AG10803 (cell line): ENCODE measurements around the gene TMEM131L.

Experiments
- DNase-seq: peaks from one replicate; pipeline ENCODE4 v3.0.0; 2010; ENCODE audit warnings: low read depth
- H3K4me3 ChIP-seq: 2 replicates; pipeline ENCODE4 v1.5.1; 2011; ENCODE audit warnings: mild to moderate bottlenecking, low read length, control low read depth
- CTCF ChIP-seq: conservative IDR thresholded peaks from 2 replicates; pipeline ENCODE4 v1.5.1; 2011; ENCODE audit warnings: mild to moderate bottlenecking, low read length, control low read depth, inconsistent platforms

The TMEM131L gene

GRCh38 chr4:153433754-153434105 lies 32.4 kb upstream of the TMEM131L start:
- no peak overlapping the region for H3K4me3 ChIP-seq
- no peak for TF ChIP-seq CTCF
- no peak for DNase-seq

- H3K4me3 ChIP-seq = no peak overlapping the region
- DNase-seq = no peak
Observed at GRCh38 chr4:153434190-153434589, 32.0 kb upstream of the TMEM131L start.

GRCh38 chr4:153438916-153439756 lies 27.0 kb upstream of the TMEM131L start:
- no peak overlapping the region for H3K4me3 ChIP-seq
- TF ChIP-seq CTCF = no peak
- no peak for DNase-seq

More at GRCh38 chr4:153434190-153434589, 32.0 kb upstream of the TMEM131L start:
- no peak for TF ChIP-seq CTCF

- no peak for DNase-seq
- no peak for TF ChIP-seq CTCF
- H3K4me3 ChIP-seq = no peak overlapping the region
Observed at GRCh38 chr4:153439831-153440230, 26.3 kb upstream of the TMEM131L start.

GRCh38 chr4:153440475-153440874 lies 25.7 kb upstream of the TMEM131L start:
- no peak for DNase-seq
- no peak overlapping the region for H3K4me3 ChIP-seq
- no peak for TF ChIP-seq CTCF

- TF ChIP-seq CTCF = no peak
- H3K4me3 ChIP-seq = no peak overlapping the region
- peak; percentile 65 for DNase-seq
Observed at GRCh38 chr4:153447175-153447905, 18.8 kb upstream of the TMEM131L start.
